K562 (cell line): ENCODE data around the gene PAN3. TPM values are rescaled to one million over a fixed set of nuclear protein-coding genes. Genes with fewer than 3 reads are reported as not detected.

Experiments used
- ATAC-seq: fragments of 200-7000 bp; cut with Tn5 transposase; 3 replicates; pipeline ENCODE4 v1.9.1; 2020; ENCODE audit warnings: moderate library complexity
- BruUV-seq: library from RNA; stranded (reverse); fragments of 400-500 nt; replicated peaks from 2 replicates; lab custom pipeline; 2021; lab: Mats Ljungman, UMichigan
- CTCF ChIA-PET: fragments of 300-600 bp; formaldehyde crosslinking; extraction: SDS; loops from one replicate; lab custom pipeline; 2021; ENCODE audit warnings: low intra/inter-chr PET ratio; lab: Yijun Ruan, JAX
- POLR2A ChIA-PET: fragments of 300-600, 350-650 bp; sonication (Branson Sonifier 250); formaldehyde crosslinking; extraction: SDS; loops from one replicate; lab custom pipeline; 2021; ENCODE audit warnings: antibody characterized with exemption, inconsistent platforms; lab: Yijun Ruan, JAX
- DNase-seq, 4 experiments: peaks; one replicate each; pipeline versions ENCODE4 v3.0.0 to v3.0.0-alpha.2; 2011 to 2018; ENCODE audit warnings: low spot score in 3 of 4, mixed read lengths in 3 of 4; ENCODE audit errors: extremely low read depth in 1 of 4
- FAIRE-seq: peaks from 2 replicates; lab custom pipeline; 2011; peaks lifted over from hg19 to GRCh38; lab: Jason Lieb, UNC
- H2AFZ ChIP-seq: 2 replicates; pipeline ENCODE4 v1.6.0; 2011; ENCODE audit warnings: low read depth, low read length, control low read depth, inconsistent platforms
- H3K27ac ChIP-seq: fragments of 200-600 bp; 3 replicates; pipeline ENCODE4 v1.8.0; 2011; ENCODE audit warnings: low read depth, mild to moderate bottlenecking, control low read depth, inconsistent platforms, low read length, moderate library complexity, mixed read lengths; ENCODE audit errors: extremely low read depth
- H3K27me3 ChIP-seq, 2 experiments: fragments of 300-600 bp in 1 of 2; 2 replicates in 1 of 2; 3 replicates in 1 of 2; pipeline versions ENCODE4 v1.6.0 to v1.8.0; 2011; ENCODE audit warnings: inconsistent platforms in 2 of 2, low read length in 2 of 2, mild to moderate bottlenecking in 1 of 2, mixed read lengths in 1 of 2, moderate library complexity in 1 of 2; ENCODE audit not compliant: control insufficient read depth in 2 of 2, insufficient read depth in 2 of 2
- H3K36me3 ChIP-seq: fragments of 300-600 bp; 3 replicates; pipeline ENCODE4 v1.8.0; 2011; ENCODE audit warnings: mild to moderate bottlenecking, low read length, inconsistent platforms; ENCODE audit not compliant: control insufficient read depth, insufficient read depth
- H3K4me1 ChIP-seq, 2 experiments: fragments of 200-600 bp in 1 of 2; replicated peaks in 1 of 2; 2 replicates in 1 of 2; 3 replicates in 1 of 2; pipeline versions ENCODE4 v1.5.1 to v1.8.0; 2011; ENCODE audit warnings: inconsistent platforms in 2 of 2, low read length in 2 of 2, mild to moderate bottlenecking in 1 of 2, mixed read lengths in 1 of 2, moderate library complexity in 1 of 2; ENCODE audit not compliant: control insufficient read depth in 2 of 2, insufficient read depth in 2 of 2
- H3K4me2 ChIP-seq: 2 replicates; pipeline ENCODE4 v1.6.1; 2011; ENCODE audit warnings: low read length, control low read depth, inconsistent platforms, mixed read lengths; ENCODE audit not compliant: insufficient read depth
- H3K4me3 ChIP-seq: fragments of 200-600 bp; sonication (generic), shearing (Covaris generic); 2 replicates; pipeline ENCODE4 v1.5.1; 2016; ENCODE audit warnings: control low read depth, inconsistent platforms
- H3K79me2 ChIP-seq: fragments of 200-600 bp; 3 replicates; pipeline ENCODE4 v1.8.0; 2011; ENCODE audit warnings: low read length, inconsistent platforms; ENCODE audit not compliant: control insufficient read depth, insufficient read depth
- H3K9ac ChIP-seq, 2 experiments: 2 replicates each; pipeline versions ENCODE4 v1.6.0 to v1.6.1; 2011; ENCODE audit warnings: low read depth in 2 of 2, low read length in 2 of 2, control low read depth in 1 of 2, inconsistent platforms in 1 of 2, mild to moderate bottlenecking in 1 of 2, mixed read lengths in 1 of 2; ENCODE audit not compliant: insufficient read depth in 1 of 2
- H3K9me1 ChIP-seq: one replicate; pipeline ENCODE4 v1.6.0; 2011; ENCODE audit warnings: inconsistent platforms, mild to moderate bottlenecking, low read length, moderate library complexity; ENCODE audit not compliant: control insufficient read depth, insufficient read depth
- H3K9me3 ChIP-seq: replicated peaks from 2 replicates; pipeline ENCODE4 v1.5.1; 2011; ENCODE audit warnings: low read depth, low read length, inconsistent platforms; ENCODE audit not compliant: control insufficient read depth, insufficient read depth
- H4K20me1 ChIP-seq: replicated peaks from 2 replicates; pipeline ENCODE4 v1.6.1; 2011; ENCODE audit warnings: low read length, inconsistent platforms, mixed read lengths; ENCODE audit not compliant: control insufficient read depth, insufficient read depth
- DMBX1 ChIP-seq: fragments of 250-450 bp; sonication (Bioruptor Pico); IDR thresholded peaks from 2 replicates; pipeline ENCODE4 v1.8.0; 2022; ENCODE audit warnings: inconsistent platforms, mild to moderate bottlenecking, moderate library complexity, borderline replicate concordance
- E2F3 ChIP-seq: fragments of 250-450 bp; sonication (Bioruptor Pico); IDR thresholded peaks from 2 replicates; pipeline ENCODE4 v1.4.0; 2020; ENCODE audit warnings: mild to moderate bottlenecking
- HDAC3 ChIP-seq: fragments of 450-650 bp; IDR thresholded peaks from 2 replicates; pipeline ENCODE4 v1.6.1; 2018; ENCODE audit warnings: borderline replicate concordance, mild to moderate bottlenecking, moderate library complexity; ENCODE audit not compliant: partially characterized antibody
- KLF1 ChIP-seq: fragments of 450-650 bp; IDR thresholded peaks from 2 replicates; pipeline ENCODE4 v1.6.1; 2016; ENCODE audit warnings: missing genetic modification characterization, missing compliant biosample characterization
- LEF1 ChIP-seq: fragments of 450-650 bp; IDR thresholded peaks from 2 replicates; pipeline ENCODE4 v1.6.1; 2016; ENCODE audit warnings: mild to moderate bottlenecking
- NFATC3 ChIP-seq: fragments of 450-650 bp; IDR thresholded peaks from 2 replicates; pipeline ENCODE4 v1.6.1; 2017; ENCODE audit warnings: mild to moderate bottlenecking
- NONO ChIP-seq, 2 experiments: fragments of 200-400 bp in 1 of 2; fragments of 450-650 bp in 1 of 2; formaldehyde crosslinking in 1 of 2; IDR thresholded peaks; 2 replicates each; pipeline ENCODE4 v1.6.1; 2017; ENCODE audit warnings: low read depth in 2 of 2, mild to moderate bottlenecking in 2 of 2, moderate library complexity in 2 of 2, low read length in 1 of 2
- PKNOX1 ChIP-seq: fragments of 450-650 bp; IDR thresholded peaks from 2 replicates; pipeline ENCODE4 v1.6.1; 2016
- SMARCA4 ChIP-seq: fragments of 450-650 bp; IDR thresholded peaks from 2 replicates; pipeline ENCODE4 v1.6.1; 2016
- ZNF57 ChIP-seq: fragments of 450-650 bp; formaldehyde crosslinking; IDR thresholded peaks from 2 replicates; pipeline ENCODE4 v1.4.0; 2020; ENCODE audit warnings: mild to moderate bottlenecking, moderate library complexity
- ZNF592 ChIP-seq: fragments of 450-650 bp; IDR thresholded peaks from 2 replicates; pipeline ENCODE4 v1.6.1; 2017; ENCODE audit warnings: antibody characterized with exemption, mild to moderate bottlenecking
- in situ Hi-C: fragments of 300-500 bp; cut with MboI; formaldehyde crosslinking; loops from 4 replicates; pipeline ENCODE4 v1.15.0; 2018; ENCODE audit warnings: inconsistent platforms, mixed read lengths
- intact Hi-C: fragments of 100-400 bp; cut with micrococcal nuclease; formaldehyde crosslinking; loops from 2 replicates; pipeline ENCODE4 v1.14.2; 2022
- polyA plus RNA-seq, 8 experiments: library from polyadenylated mRNA; depleted of rRNA in 4 of 8; stranded (reverse) in 5 of 8; unstranded in 3 of 8; fragments of >200 nt; fragmentation: Nextera tagmentation in 2 of 8; fragmentation: Illumina TruSeq in 1 of 8; extraction: Ambion mirVana in 2 of 8; extraction: Trizol in 1 of 8; gene quantifications; 2 replicates each; pipeline versions ENCODE4 v1.2.1 to v1.2.3, GENCODE V29; 2011 to 2014; ENCODE audit warnings: inconsistent platforms in 1 of 8, missing spikeins in 1 of 8
- total RNA-seq, 7 experiments: library from RNA; depleted of rRNA in 6 of 7; stranded (reverse); fragments of >200 nt in 6 of 7; fragmentation: Illumina TruSeq in 2 of 7; extraction: Trizol in 2 of 7; gene quantifications; 2 replicates each; pipeline versions ENCODE4 v1.2.1 to v1.2.3, GENCODE V29; 2011 to 2021; ENCODE audit warnings: low replicate concordance in 1 of 7
- TF ChIP-seq, protein P1 (sequence below), 2 experiments: fragments of 450-650 bp; IDR thresholded peaks; 2 replicates each; pipeline ENCODE4 v1.6.1; 2018; ENCODE audit warnings: mild to moderate bottlenecking in 2 of 2, low read depth in 1 of 2; ENCODE audit not compliant: partially characterized antibody in 2 of 2

PAN3 gene
- total and polyA plus RNA-seq, 9 of the 15 experiments (the other 6 are each of a cell fraction or from before 2014, with no cell fraction given): 7.2 to 19.9 (median 11.6) TPM

GRCh38 chr13:28128030-28128429 is 10.3 kb upstream of the PAN3 start (continued):
- TF ChIP-seq ZNF592 (no peak), LEF1 (no peak), KLF1 (no peak)

DNA sequence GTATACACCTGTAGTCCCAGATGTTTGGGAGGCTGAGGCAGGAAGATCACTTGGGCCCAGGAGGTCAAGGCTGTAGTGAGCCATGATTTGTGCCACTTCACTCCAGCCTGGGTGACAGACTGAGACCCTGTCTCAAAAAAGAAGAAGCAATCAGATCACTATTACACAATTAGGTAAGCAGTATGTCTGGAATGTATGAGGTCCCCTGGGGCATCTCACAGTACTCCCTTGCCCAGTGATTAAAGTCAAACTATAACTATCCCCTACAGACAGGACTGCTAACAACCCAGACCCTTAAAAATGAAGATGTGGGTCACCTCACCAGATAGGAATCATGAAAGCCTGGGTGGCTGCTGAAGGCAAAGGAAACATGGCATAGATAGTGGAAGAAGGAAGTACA is 9.4 kb upstream of the PAN3 start:
- ChIA-PET POLR2A (no interaction called here), CTCF (no interaction called here)
- no peak for ATAC-seq
- TF ChIP-seq NONO (IDR thresholded peaks at IDR 0.05; ENCODE audit: low read depth in 2 of 2, low read length in 1 of 2): no peak
- TF ChIP-seq SMARCA4: no peak
- no peak for TF ChIP-seq DMBX1 (CRISPR knock-in tag)
- no peak for TF ChIP-seq ZNF57 (CRISPR knock-in tag)
- TF ChIP-seq E2F3 (CRISPR knock-in tag): no peak
- TF ChIP-seq PKNOX1: no peak
- TF ChIP-seq, protein P1, sequence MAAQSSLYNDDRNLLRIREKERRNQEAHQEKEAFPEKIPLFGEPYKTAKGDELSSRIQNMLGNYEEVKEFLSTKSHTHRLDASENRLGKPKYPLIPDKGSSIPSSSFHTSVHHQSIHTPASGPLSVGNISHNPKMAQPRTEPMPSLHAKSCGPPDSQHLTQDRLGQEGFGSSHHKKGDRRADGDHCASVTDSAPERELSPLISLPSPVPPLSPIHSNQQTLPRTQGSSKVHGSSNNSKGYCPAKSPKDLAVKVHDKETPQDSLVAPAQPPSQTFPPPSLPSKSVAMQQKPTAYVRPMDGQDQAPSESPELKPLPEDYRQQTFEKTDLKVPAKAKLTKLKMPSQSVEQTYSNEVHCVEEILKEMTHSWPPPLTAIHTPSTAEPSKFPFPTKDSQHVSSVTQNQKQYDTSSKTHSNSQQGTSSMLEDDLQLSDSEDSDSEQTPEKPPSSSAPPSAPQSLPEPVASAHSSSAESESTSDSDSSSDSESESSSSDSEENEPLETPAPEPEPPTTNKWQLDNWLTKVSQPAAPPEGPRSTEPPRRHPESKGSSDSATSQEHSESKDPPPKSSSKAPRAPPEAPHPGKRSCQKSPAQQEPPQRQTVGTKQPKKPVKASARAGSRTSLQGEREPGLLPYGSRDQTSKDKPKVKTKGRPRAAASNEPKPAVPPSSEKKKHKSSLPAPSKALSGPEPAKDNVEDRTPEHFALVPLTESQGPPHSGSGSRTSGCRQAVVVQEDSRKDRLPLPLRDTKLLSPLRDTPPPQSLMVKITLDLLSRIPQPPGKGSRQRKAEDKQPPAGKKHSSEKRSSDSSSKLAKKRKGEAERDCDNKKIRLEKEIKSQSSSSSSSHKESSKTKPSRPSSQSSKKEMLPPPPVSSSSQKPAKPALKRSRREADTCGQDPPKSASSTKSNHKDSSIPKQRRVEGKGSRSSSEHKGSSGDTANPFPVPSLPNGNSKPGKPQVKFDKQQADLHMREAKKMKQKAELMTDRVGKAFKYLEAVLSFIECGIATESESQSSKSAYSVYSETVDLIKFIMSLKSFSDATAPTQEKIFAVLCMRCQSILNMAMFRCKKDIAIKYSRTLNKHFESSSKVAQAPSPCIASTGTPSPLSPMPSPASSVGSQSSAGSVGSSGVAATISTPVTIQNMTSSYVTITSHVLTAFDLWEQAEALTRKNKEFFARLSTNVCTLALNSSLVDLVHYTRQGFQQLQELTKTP (IDR thresholded peaks at IDR 0.05; ENCODE audit: low read depth in 1 of 2, partially characterized antibody in 2 of 2): no peak
- no peak for TF ChIP-seq HDAC3
- TF ChIP-seq NFATC3: no peak

More for the DNA sequence above, 9.4 kb upstream of the PAN3 start:
- FAIRE-seq (no peak), DNase-seq (no peak)
- no peaks in the 10 kb centered on the region for H3K9me3 ChIP-seq
- no peak overlapping the region for H3K4me3 ChIP-seq
- no peaks in the 10 kb centered on the region for H3K9me1 ChIP-seq
- H2AFZ ChIP-seq: no peak overlapping the region
- H3K4me2 ChIP-seq: no peak overlapping the region
- H3K27me3 ChIP-seq: no peaks in the 10 kb centered on the region
- H3K9ac ChIP-seq: no peak overlapping the region
- H3K27ac ChIP-seq: no peak overlapping the region
- BruUV-seq: no TSS peak
- in situ Hi-C loops: no loop called here
- no peaks in the 10 kb centered on the region for H3K4me1 ChIP-seq
- no peaks in the 10 kb centered on the region for H4K20me1 ChIP-seq
- intact Hi-C loops: no loop called here
- H3K36me3 ChIP-seq: no peaks in the 10 kb centered on the region
- no peaks in the 10 kb centered on the region for H3K79me2 ChIP-seq
